ENCODE data around the gene AGR3. TPM values are rescaled to one million over a fixed set of nuclear protein-coding genes. Genes with fewer than 3 reads are reported as not detected.

The AGR3 gene
- total and polyA plus RNA-seq, 8 donors = 0.83 to 19.2 (median 4.6) TPM

DNA sequence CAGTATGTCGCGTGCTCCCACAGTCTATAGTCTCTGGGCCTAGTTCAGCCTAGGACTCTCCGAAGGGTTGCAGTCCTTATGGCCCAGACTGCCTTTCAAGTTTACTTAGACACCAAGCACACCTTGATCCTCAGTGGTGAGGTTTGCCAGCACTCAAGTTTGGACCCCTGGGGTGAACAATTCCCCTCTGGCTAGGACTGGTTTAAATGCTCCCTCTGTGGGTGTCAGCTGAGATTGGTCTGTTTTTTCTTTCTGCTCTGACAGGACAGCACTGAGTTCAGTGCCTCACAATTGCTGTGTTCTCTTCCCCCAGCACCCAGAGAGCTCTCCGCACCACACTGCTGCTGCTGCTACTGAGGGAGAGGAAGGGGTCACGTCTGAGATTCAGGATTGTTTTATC, 31.9 kb upstream of the AGR3 start:
- Histone ChIP-seq H3K4me3 (no peak overlapping the region), H3K27ac (no peak overlapping the region), H3K36me3 (no peaks in the 10 kb centered on the region), H3K9me3 (no peaks in the 10 kb centered on the region), H3K27me3 (no peaks in the 10 kb centered on the region), H3K4me1 (no peaks in the 10 kb centered on the region)
- intact Hi-C loops (cut with DNase I) = loop anchor here in 2 of 3 donors (10.0 kb wide), 2 partner anchors 109 to 219 kb away; partner anchors contain the start of gene AGR2 (in 1 of the 2)
- ATAC-seq (no peak), DNase-seq (peak in 1 of 6 donors; percentile 10), FAIRE-seq (no peak)
- no peak for TF ChIP-seq CTCF (IDR thresholded peaks at IDR 0.05)
- 87 to 91% methylated on average over 5 of the region's 5 CpGs for WGBS, 2 donors

GRCh38 chr7:16912540-16912939, 30.8 kb upstream of the AGR3 start:
- Histone ChIP-seq H3K27me3 (no peaks in the 10 kb centered on the region), H3K4me1 (no peaks in the 10 kb centered on the region), H3K9me3 (no peaks in the 10 kb centered on the region), H3K27ac (no peak overlapping the region), H3K4me3 (no peak overlapping the region), H3K36me3 (no peaks in the 10 kb centered on the region)
- FAIRE-seq = no peak
- no peak for ATAC-seq
- no peak for DNase-seq
- 98% methylated on average over 4 of the region's 4 CpGs for WGBS, 2 donors
- TF ChIP-seq CTCF (IDR thresholded peaks at IDR 0.05) = no peak
- intact Hi-C loops (cut with DNase I) = loop anchor here in 2 of 3 donors (10.0 kb wide), 2 partner anchors 108 to 218 kb away; partner anchors contain the start of gene AGR2 (in 1 of the 2)

DNA sequence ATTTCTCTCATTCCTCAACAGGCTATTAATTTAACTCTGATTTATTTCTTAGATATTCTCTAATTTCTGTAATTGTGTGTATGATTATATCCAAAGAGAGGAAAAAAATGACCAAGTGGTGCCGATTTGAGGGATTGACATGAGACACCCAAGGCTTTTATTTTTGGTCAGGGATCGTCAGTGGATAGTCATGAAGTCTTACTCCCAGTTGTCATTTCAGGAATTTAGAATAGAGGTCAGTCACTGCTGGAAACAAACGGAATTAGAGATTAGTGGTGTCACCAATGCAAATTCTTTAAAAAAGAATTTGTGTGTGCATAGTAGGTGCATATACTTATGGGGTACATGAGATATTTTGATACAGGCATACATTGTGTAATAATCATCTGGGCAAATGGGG, 26.8 kb upstream of the AGR3 start:
- H3K4me3 ChIP-seq = no peak overlapping the region
- FAIRE-seq = no peak
- no peaks in the 10 kb centered on the region for H3K36me3 ChIP-seq
- intact Hi-C loops (cut with DNase I) = no loop called here
- DNase-seq = no peak
- TF ChIP-seq CTCF (IDR thresholded peaks at IDR 0.05) = no peak
- peaks cover 0 to 11% (median 6%) of the 10 kb centered on the region in 3 donors for H3K4me1 ChIP-seq
- 87 to 91% methylated on average over 3 of the region's 3 CpGs for WGBS, 2 donors
- H3K27me3 ChIP-seq = no peaks in the 10 kb centered on the region
- ATAC-seq = no peak
- no peaks in the 10 kb centered on the region for H3K9me3 ChIP-seq
- no peak overlapping the region for H3K27ac ChIP-seq

- peaks cover 0 to 11% (median 6%) of the 10 kb centered on the region in 3 donors for H3K4me1 ChIP-seq
- no peak overlapping the region for H3K4me3 ChIP-seq
- no peaks in the 10 kb centered on the region for H3K27me3 ChIP-seq
- FAIRE-seq (peak; percentile 20), DNase-seq (no peak), ATAC-seq (peak; percentile 31 to 91 (median 70))
- no peak for TF ChIP-seq CTCF (IDR thresholded peaks at IDR 0.05)
- no peaks in the 10 kb centered on the region for H3K36me3 ChIP-seq
- H3K27ac ChIP-seq = no peak overlapping the region
- no peaks in the 10 kb centered on the region for H3K9me3 ChIP-seq
- intact Hi-C loops (cut with DNase I) = no loop called here
- WGBS, 2 donors = 23 to 27% methylated on average over 5 of the region's 5 CpGs
Observed at GRCh38 chr7:16905300-16906044, 23.7 kb upstream of the AGR3 start.

GRCh38 chr7:16904076-16904475, 22.3 kb upstream of the AGR3 start:
- no peak for ATAC-seq
- 69 to 74% methylated on average over 2 of the region's 2 CpGs for WGBS, 2 donors
- Histone ChIP-seq H3K27ac (no peak overlapping the region), H3K9me3 (no peaks in the 10 kb centered on the region), H3K36me3 (no peaks in the 10 kb centered on the region), H3K4me1 (peaks cover 0 to 11% (median 6%) of the 10 kb centered on the region in 3 donors), H3K27me3 (no peaks in the 10 kb centered on the region), H3K4me3 (no peak overlapping the region)
- intact Hi-C loops (cut with DNase I) = no loop called here
- no peak for TF ChIP-seq CTCF (IDR thresholded peaks at IDR 0.05)
- no peak for FAIRE-seq
- no peak for DNase-seq
